ENCODE measurements around the gene SHISA6.

DNA sequence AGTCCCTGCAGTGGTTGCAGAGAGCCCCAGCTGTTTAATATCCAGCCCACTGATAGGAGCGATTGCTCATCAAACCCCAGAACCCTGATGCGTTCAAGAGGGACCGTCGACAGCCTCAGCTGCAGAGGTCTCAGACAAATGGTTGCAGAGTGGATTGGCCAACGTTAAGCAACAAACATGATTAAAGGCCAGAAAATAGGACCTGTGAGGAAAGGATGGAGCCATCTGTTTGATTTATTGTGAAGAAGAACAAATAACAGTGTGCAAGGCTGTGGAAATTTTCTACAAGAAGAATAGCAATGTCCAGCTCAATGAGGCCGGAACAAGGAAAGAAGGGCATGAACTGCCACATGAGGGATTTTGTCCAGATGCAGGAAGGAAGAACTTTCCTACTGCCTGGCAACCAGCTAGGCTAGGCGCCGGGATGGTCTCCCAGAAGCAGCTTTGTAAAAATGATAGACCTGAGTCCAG, 218.9 kb downstream of the SHISA6 start:
- TF ChIP-seq SMC3 (IDR thresholded peaks at IDR 0.05; ENCODE audit: low read depth, low read length) (no peak), TAF1 (IDR thresholded peaks at IDR 0.05; ENCODE audit: borderline replicate concordance, low read depth, low read length) (no peak), FOXJ3 (CRISPR knock-in tag; IDR thresholded peaks at IDR 0.05) (no peak)
- TF ChIP-seq, protein P1, sequence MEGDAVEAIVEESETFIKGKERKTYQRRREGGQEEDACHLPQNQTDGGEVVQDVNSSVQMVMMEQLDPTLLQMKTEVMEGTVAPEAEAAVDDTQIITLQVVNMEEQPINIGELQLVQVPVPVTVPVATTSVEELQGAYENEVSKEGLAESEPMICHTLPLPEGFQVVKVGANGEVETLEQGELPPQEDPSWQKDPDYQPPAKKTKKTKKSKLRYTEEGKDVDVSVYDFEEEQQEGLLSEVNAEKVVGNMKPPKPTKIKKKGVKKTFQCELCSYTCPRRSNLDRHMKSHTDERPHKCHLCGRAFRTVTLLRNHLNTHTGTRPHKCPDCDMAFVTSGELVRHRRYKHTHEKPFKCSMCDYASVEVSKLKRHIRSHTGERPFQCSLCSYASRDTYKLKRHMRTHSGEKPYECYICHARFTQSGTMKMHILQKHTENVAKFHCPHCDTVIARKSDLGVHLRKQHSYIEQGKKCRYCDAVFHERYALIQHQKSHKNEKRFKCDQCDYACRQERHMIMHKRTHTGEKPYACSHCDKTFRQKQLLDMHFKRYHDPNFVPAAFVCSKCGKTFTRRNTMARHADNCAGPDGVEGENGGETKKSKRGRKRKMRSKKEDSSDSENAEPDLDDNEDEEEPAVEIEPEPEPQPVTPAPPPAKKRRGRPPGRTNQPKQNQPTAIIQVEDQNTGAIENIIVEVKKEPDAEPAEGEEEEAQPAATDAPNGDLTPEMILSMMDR (IDR thresholded peaks at IDR 0.05) = no peak
- TF ChIP-seq, protein P2, sequence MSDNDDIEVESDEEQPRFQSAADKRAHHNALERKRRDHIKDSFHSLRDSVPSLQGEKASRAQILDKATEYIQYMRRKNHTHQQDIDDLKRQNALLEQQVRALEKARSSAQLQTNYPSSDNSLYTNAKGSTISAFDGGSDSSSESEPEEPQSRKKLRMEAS (IDR thresholded peaks at IDR 0.05; ENCODE audit: low read depth) = no peak

Data from SK-N-SH (cell line).